SK-N-SH treated with all-trans-retinoic acid at 6 μM for 48 hours (cell line): ENCODE measurements around the gene FNDC11.

Experiments
- ATAC-seq: fragments of 200-7000 bp; cut with Tn5 transposase; 3 replicates; pipeline ENCODE4 v1.9.1; 2020; ENCODE audit warnings: mild to moderate bottlenecking, moderate library complexity
- BACH2 ChIP-seq: fragments of 250-450 bp; sonication (Bioruptor Pico); IDR thresholded peaks from 2 replicates; pipeline ENCODE4 v1.9.0; 2021; ENCODE audit warnings: mild to moderate bottlenecking, borderline replicate concordance
- CREB5 ChIP-seq: fragments of 250-450 bp; sonication (Bioruptor Pico); IDR thresholded peaks from 2 replicates; pipeline ENCODE4 v1.5.1; 2020; ENCODE audit warnings: low read depth, mild to moderate bottlenecking, moderate library complexity
- CSDC2 ChIP-seq: fragments of 250-450 bp; sonication (Bioruptor Pico); IDR thresholded peaks from 2 replicates; pipeline ENCODE4 v1.5.0; 2020; ENCODE audit warnings: mild to moderate bottlenecking, moderate library complexity
- CSRNP3 ChIP-seq: fragments of 250-450 bp; sonication (Bioruptor Pico); IDR thresholded peaks from 2 replicates; pipeline ENCODE4 v1.5.1; 2021; ENCODE audit warnings: mild to moderate bottlenecking, moderate library complexity
- ESRRG ChIP-seq: fragments of 250-450 bp; sonication (Bioruptor Pico); IDR thresholded peaks from 2 replicates; pipeline ENCODE4 v1.6.1; 2021; ENCODE audit warnings: mild to moderate bottlenecking
- GLIS3 ChIP-seq: fragments of 250-450 bp; sonication (Bioruptor Pico); IDR thresholded peaks from 2 replicates; pipeline ENCODE4 v1.5.0; 2020; ENCODE audit warnings: mild to moderate bottlenecking, moderate library complexity
- ISL1 ChIP-seq: fragments of 250-450 bp; sonication (Bioruptor Pico); IDR thresholded peaks from 2 replicates; pipeline ENCODE4 v2.1.2; 2022; ENCODE audit warnings: mild to moderate bottlenecking, moderate library complexity
- OSR1 ChIP-seq: fragments of 250-450 bp; sonication (Bioruptor Pico); IDR thresholded peaks from 2 replicates; pipeline ENCODE4 v1.8.0; 2022; ENCODE audit warnings: moderate library complexity, mild to moderate bottlenecking, inconsistent platforms
- PATZ1 ChIP-seq: fragments of 250-450 bp; sonication (Bioruptor Pico); IDR thresholded peaks from 2 replicates; pipeline ENCODE4 v1.8.0; 2020; ENCODE audit warnings: mild to moderate bottlenecking, moderate library complexity, borderline replicate concordance
- POU6F1 ChIP-seq: fragments of 250-450 bp; sonication (Bioruptor Pico); IDR thresholded peaks from 2 replicates; pipeline ENCODE4 v1.8.0; 2021; ENCODE audit warnings: low read depth, mild to moderate bottlenecking, moderate library complexity, borderline replicate concordance
- PPARA ChIP-seq: fragments of 250-450 bp; sonication (Bioruptor Pico); IDR thresholded peaks from 2 replicates; pipeline ENCODE4 v1.5.0; 2020; ENCODE audit warnings: mild to moderate bottlenecking, borderline replicate concordance
- RARB ChIP-seq: fragments of 250-450 bp; sonication (Bioruptor Pico); IDR thresholded peaks from 2 replicates; pipeline ENCODE4 v1.8.0; 2021; ENCODE audit warnings: mild to moderate bottlenecking, moderate library complexity
- SNAI2 ChIP-seq: fragments of 250-450 bp; sonication (Bioruptor Pico); IDR thresholded peaks from 2 replicates; pipeline ENCODE4 v1.5.0; 2020; ENCODE audit warnings: mild to moderate bottlenecking, moderate library complexity
- TCF4 ChIP-seq: fragments of 250-450 bp; sonication (Bioruptor Pico); IDR thresholded peaks from 2 replicates; pipeline ENCODE4 v1.8.0; 2021; ENCODE audit warnings: mild to moderate bottlenecking, moderate library complexity, borderline replicate concordance
- TOX ChIP-seq: fragments of 250-450 bp; sonication (Bioruptor Pico); IDR thresholded peaks from 2 replicates; pipeline ENCODE4 v1.8.0; 2021; ENCODE audit warnings: mild to moderate bottlenecking, moderate library complexity, borderline replicate concordance
- ZC3H10 ChIP-seq: fragments of 250-450 bp; sonication (Bioruptor Pico); IDR thresholded peaks from 2 replicates; pipeline ENCODE4 v1.5.1; 2021; ENCODE audit warnings: mild to moderate bottlenecking, moderate library complexity
- ZFP3 ChIP-seq: fragments of 250-450 bp; sonication (Bioruptor Pico); IDR thresholded peaks from 2 replicates; pipeline ENCODE4 v1.5.0; 2020; ENCODE audit warnings: mild to moderate bottlenecking, moderate library complexity
- ZFP30 ChIP-seq: fragments of 450-650 bp; formaldehyde crosslinking; IDR thresholded peaks from 2 replicates; pipeline ENCODE4 v1.5.0; 2022; ENCODE audit warnings: mild to moderate bottlenecking, moderate library complexity
- ZNF565 ChIP-seq: fragments of 450-650 bp; formaldehyde crosslinking; conservative IDR thresholded peaks from 2 replicates; pipeline ENCODE4 v1.5.0; 2020; ENCODE audit warnings: low read depth, mild to moderate bottlenecking, moderate library complexity
- ZNF70 ChIP-seq: fragments of 450-650 bp; formaldehyde crosslinking; IDR thresholded peaks from 2 replicates; pipeline ENCODE4 v1.5.0; 2020; ENCODE audit warnings: mild to moderate bottlenecking, moderate library complexity
- ZNF8 ChIP-seq: fragments of 450-650 bp; formaldehyde crosslinking; IDR thresholded peaks from 2 replicates; pipeline ENCODE4 v1.5.0; 2020; ENCODE audit warnings: mild to moderate bottlenecking, moderate library complexity

The FNDC11 gene

GRCh38 chr20:63546256-63546955, 7.6 kb upstream of the FNDC11 start:
- ATAC-seq, result no peak
- TF ChIP-seq RARB (CRISPR knock-in tag) (no peak), TCF4 (CRISPR knock-in tag) (no peak), ZFP30 (no peak), SNAI2 (CRISPR knock-in tag) (no peak), TOX (CRISPR knock-in tag) (no peak), OSR1 (CRISPR knock-in tag) (no peak), ZNF565 (CRISPR knock-in tag) (no peak), CSRNP3 (CRISPR knock-in tag) (no peak), ESRRG (no peak)

GRCh38 chr20:63546956-63547724, 6.8 kb upstream of the FNDC11 start:
- TF ChIP-seq ZFP30 (no peak), ZNF565 (CRISPR knock-in tag) (no peak), ZC3H10 (no peak), PPARA (CRISPR knock-in tag) (no peak), PATZ1 (CRISPR knock-in tag) (no peak), CSRNP3 (CRISPR knock-in tag) (no peak), POU6F1 (CRISPR knock-in tag) (no peak), ISL1 (CRISPR knock-in tag) (no peak), SNAI2 (CRISPR knock-in tag) (no peak), GLIS3 (CRISPR knock-in tag) (no peak), RARB (CRISPR knock-in tag) (no peak), OSR1 (CRISPR knock-in tag) (no peak)

GRCh38 chr20:63547725-63548480, 6.1 kb upstream of the FNDC11 start, which contains the start of gene SRMS:
SRMS (minus strand) TSS chr20:63547749; CDS start chr20:63547463, 286 bp downstream.
- TF ChIP-seq ZC3H10 (no peak), BACH2 (CRISPR knock-in tag) (no peak), CREB5 (CRISPR knock-in tag) (no peak), ZFP3 (CRISPR knock-in tag) (no peak), PATZ1 (CRISPR knock-in tag) (no peak), ESRRG (no peak), ZNF70 (no peak), ZFP30 (no peak), RARB (CRISPR knock-in tag) (no peak), CSDC2 (CRISPR knock-in tag) (no peak), GLIS3 (CRISPR knock-in tag) (no peak), TCF4 (CRISPR knock-in tag) (no peak), SNAI2 (CRISPR knock-in tag) (no peak), CSRNP3 (CRISPR knock-in tag) (no peak), ZNF8 (CRISPR knock-in tag) (no peak), ISL1 (CRISPR knock-in tag) (no peak), OSR1 (CRISPR knock-in tag) (no peak)
- TF ChIP-seq, all 23 proteins: peak for 0
- no peak; the same call in 2 of the 3 replicates for ATAC-seq

More at GRCh38 chr20:63546956-63547724, 6.8 kb upstream of the FNDC11 start:
- no peak for ATAC-seq
